GM21447 (cell line): Measurements from ENCODE around the gene RAB31.
"Not testable (repeated sequence)": the region's sequence is repeated elsewhere in the genome, so short reads cannot be mapped to it uniquely, and the experiment has no call there.

ENCODE experiments used
- ATAC-seq: cut with Tn5 transposase; IDR thresholded peaks from one replicate; pipeline ENCODE4 v1.9.1; 2021; ENCODE audit not compliant: unreplicated experiment

Gene RAB31

GRCh38 chr18:9877655-9878014, 169.5 kb downstream of the RAB31 start:
- ATAC-seq, result no peak

DNA sequence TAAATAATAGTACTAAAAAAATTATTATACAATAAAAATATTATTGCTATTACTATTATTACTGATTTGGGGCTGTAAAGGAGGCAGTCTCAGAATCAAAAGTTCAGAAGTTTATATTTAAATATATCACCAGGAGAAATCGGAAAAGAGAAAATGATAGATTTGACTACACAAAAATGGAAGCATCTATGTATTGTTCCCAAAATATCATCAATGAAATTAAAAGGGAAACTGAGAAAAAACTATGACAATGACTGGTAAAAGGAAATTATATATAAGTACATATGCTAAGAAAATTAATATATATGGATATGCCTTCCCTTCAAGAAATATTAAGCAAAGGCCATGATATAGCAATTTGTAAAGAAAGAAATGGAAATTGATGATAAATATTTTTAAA, 170.0 kb downstream of the RAB31 start:
- ATAC-seq, result no peak

- ATAC-seq, result no peak
These were observed 170.7 kb downstream of the RAB31 start for GRCh38 chr18:9878783-9879242.

DNA sequence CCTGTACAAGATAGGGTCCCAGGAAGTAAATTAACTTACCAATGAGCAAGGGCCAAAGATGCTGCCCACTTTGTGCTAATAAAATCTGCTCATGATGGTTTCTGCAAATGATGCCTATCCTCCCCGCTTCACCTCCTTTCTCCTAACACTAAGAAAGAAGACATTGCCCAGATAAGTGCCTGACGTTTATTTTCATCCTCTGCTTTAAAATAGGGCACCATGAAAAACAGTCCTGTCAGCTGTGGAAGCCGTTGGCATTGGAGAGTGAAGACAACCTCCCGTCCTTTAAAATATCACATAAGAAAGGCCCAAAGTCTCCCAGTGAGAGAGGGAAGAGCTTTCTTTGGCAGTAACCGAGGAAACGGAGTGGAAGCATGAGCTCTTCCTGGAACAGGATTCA, 176.0 kb downstream of the RAB31 start:
- ATAC-seq, result no peak

DNA sequence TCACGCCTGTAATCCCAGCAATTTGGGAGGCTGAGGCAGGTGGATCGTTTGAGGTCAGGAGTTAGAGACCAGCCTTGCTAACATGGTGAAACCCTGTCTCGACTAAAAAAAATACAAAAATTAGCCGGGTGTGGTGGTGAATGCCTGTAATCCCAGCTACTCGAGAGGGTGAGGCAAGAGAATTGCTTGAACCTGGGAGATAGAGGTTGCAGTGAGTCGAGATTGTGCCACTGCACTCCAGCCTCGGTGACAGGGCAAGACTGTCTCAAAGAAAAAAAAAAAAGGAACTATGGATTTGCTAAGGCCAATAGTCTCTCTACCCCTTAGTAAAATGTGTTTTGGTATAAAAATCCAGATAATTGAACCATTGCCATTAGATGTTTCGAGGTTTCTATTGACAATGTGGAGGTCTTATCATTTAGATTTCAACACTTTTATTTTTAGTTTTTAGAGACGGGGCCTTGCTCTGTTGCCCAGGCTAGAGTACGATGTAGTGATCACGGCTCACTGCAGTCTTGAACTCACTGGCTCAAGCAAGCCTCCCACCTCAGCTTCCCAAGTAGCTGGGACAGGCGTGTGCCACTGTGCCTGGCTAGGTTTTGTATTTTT, 176.5 kb downstream of the RAB31 start:
- no peak for ATAC-seq

DNA sequence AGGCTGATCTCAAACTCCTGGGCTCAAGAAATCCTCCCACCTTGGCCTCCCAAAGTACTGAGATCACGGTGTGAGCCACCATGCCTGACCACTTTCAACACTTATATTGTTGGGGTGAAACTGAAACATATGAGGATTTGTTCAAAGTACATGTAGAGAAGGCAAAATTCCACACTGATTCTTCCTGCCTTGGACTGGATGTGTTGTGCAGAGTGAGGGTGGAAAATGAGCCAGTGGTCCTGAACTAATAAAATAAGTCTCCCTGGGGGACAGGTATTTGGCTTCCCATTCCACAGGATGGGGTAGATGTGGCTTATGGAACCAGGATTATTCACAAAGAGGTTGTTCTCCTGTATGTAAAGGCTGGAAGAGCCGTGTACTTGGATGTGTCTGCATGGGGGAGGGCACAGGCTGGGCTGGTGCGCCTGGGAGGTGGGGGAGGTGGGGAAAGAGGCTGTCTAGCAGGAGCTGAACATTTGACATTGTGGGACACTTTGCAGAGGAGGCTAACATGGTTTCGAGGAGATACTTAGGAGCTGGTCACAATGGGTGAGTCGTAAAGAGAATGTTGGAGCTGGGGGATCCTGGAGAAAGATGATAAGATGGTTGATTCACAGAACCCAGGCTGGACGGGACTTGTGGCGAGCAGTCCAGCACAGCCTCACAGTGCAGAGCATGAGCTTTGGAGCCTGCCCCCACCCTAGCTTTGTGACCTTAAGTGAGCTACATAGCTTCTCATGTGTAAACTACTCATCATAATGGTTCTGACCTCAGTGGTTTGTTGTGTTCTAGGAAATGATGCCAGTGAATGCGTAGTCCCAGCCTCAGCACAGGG, 177.3 kb downstream of the RAB31 start, which contains the start of gene TXNDC2:
TSS of gene TXNDC2 (plus strand) at position 804 of the 835 bp plus-strand sequence. CDS start 708 bp downstream, outside the sequence.
- no peak for ATAC-seq

DNA sequence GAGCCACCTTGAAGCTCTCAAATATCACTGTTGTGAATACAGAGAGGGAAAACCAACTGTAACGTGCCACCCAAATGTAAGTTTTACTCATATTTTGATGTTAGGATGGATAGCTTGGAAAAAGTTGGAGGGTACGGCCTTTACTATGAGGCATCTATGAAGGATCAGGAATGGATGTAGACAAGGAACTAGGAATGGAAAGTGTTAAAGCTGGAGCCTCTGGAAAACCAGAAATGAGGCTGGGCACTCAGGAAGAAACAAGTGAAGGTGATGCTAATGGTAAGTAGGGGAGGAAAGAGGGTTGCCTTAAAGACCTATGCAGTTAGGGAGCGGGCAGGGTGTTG, 177.9 kb downstream of the RAB31 start:
- no peak for ATAC-seq

- ATAC-seq, result no peak
These were observed 179.9 kb downstream of the RAB31 start for GRCh38 chr18:9887992-9888391.

DNA sequence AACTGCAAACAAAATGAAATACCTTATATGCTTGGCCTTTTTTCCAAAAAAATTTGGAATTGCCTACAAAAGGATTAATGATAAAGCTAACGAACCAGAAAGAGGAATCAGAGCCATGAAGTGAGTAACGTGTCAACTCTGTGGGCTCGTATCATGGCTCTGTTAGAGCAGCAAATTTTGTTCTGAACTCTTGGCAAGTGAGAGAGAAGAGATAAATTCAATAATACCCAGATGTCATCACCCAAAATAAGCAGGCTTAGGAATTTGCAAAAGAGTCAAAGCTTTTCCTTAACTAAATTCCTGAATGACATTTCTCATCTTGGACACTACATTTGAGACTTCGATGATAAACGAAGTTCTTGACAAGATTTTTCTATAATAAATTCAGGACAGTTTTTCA, 182.1 kb downstream of the RAB31 start:
- ATAC-seq, result no peak

DNA sequence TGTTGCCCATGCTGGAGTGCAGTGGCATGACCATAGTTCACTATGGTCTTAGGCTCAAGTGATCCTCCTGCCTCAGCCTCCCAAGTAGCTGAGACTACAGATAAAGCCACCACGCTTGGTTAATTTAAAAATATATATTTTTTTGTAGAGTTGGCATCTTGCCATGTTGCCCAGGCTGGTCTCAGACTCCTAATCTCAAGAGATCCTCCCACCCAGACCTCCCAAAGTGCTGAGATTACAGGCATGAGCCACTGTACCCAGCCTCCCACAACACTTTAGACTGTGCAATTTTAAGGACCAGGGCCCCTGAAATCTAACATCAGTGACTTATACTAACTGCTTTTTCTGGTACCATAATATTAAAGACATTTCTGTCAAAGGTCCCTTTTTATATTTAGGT, 182.9 kb downstream of the RAB31 start:
- ATAC-seq, result no peak

DNA sequence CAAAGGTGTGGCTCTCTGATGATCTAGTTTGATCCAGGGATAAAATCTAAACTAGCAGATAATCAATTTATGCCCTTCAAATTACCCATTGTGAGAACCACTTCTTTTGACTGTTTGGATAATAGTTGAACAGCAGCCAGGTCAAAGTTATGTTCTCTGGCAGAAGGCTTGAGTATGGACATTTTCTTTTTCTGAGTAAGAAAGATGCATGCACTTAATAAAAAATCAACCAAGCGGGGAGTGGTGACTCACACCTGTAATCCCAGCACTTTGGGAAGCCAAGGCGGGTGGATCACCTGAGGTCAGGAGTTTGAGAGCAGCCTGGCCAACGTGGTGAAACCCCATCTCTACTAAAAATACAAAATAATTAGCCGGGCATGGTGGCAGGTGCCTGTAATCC, 183.4 kb downstream of the RAB31 start:
- ATAC-seq, result not testable (repeated sequence)

DNA sequence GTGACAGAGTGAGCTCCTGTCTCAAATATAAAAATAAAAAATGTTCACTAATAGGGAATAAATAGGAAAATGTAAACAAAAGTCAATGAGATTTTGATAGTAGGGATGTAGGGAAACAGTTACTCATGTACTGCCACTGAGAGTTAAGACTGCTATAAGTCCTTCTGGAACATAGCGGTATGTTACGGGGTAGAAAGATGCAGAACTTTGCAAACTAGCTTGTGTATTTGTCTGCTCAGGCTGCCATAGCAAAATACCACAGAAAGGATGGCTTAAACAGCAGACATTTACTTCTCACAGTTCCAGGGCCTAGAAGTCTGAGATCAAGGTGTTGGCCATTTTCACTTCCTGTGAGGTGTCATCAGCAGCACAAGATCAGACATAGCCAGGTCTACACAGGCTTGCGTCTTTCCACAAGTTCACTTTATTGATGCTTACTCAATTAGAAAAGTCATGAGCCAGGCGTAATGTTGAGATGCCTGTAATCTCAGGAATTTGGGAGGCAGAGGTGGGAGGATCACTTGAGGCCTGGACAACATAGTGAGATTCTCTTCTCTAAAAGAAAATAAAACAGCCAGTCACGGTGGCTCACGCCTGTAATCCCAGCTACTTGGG, 186.5 kb downstream of the RAB31 start:
- ATAC-seq, result no peak

DNA sequence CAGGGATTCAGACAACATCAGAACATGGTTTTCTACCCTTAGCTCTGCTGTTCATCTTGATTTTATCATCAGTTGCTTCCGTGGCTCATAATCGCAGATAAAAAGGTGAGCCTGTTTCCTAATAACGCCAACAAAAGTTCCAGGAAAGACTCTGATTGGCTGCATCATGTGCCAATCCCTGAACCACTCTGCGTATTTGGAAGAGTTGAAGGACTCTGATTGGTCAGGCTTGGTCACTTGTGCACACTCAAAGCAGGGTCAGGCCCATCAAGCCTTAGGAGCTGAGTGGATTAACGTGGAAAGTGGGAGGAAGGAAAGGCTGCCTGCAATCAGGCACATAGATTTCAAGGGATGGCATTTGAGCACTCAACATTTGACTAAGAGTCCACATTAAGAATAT, 189.0 kb downstream of the RAB31 start:
- no peak for ATAC-seq

DNA sequence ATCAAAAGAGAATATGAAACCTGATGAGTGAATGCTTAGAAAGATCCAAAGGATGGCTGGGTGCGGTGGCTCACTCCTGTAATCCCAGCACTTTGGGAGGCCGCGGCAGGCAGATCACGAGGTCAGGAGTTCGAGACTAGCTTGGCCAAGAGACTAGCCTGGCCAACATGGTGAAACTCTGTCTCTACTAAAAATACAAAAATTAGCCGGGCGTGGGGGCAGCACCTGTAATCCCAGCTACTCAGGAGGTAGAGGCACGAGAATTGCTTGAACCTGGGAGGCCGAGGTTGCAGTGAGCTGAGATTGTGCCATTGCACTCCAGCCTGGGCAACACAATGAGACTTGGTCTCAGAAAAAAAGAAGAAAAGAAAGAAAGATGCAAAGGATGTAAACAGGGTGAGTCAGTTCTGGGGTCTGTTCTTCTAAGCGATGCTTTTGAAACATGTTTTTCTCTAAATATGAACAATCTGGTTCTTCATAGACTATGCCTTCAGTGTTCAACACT, 189.7 kb downstream of the RAB31 start:
- ATAC-seq, result not testable (repeated sequence)

- no peak for ATAC-seq
These were observed 190.9 kb downstream of the RAB31 start for GRCh38 chr18:9898792-9899549.

DNA sequence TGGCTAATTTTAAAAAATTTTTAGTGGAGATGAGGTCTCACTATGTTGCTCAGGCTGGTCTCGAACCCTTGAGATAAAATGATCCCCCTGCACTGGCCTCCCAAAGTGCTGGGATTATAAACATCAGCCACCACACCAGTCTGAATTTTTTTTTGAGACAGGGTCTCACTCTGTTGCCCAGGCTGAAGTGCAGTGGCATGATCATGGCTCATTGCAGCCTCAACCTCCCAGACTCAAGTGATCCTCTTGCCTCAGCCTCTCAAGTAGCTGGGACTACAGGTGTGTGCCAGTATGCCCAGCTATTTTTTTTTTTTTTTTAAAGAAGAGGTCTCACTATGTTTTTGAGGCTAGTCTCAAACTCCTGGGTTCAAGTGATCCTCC, 191.4 kb downstream of the RAB31 start:
- not testable (repeated sequence) for ATAC-seq

- ATAC-seq, result no peak
These were observed 192.6 kb downstream of the RAB31 start for GRCh38 chr18:9900699-9901098.

- no peak for ATAC-seq
These were observed 193.3 kb downstream of the RAB31 start for GRCh38 chr18:9901377-9901776.

GRCh38 chr18:9902264-9902663, 194.2 kb downstream of the RAB31 start:
- not testable (repeated sequence) for ATAC-seq

DNA sequence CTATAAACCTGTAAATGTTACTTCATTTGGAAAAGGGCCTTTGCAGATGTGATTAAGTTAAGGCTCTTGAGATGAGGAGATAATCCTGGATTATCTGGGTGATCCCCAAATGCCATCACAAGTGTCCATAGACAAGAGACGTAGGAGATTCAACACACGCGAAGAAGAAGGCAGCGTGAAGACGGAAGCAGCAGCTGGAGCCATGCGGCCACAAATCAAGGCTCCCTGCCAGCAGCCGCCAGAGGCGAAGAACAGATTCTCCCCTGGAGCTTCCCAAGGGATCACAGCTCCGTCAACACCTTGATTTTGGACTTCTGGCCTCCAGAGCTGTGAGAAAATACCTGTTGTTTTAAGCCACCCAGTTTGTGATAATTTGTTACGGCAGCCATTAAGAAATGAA, 194.7 kb downstream of the RAB31 start:
- ATAC-seq, result no peak

- ATAC-seq, result no peak
These were observed 197.4 kb downstream of the RAB31 start for GRCh38 chr18:9905401-9905922.
